SK-N-SH (cell line): ENCODE measurements around the gene HIF3A. TPM values are rescaled to one million over a fixed set of nuclear protein-coding genes. Genes with fewer than 3 reads are reported as not detected.

Experiments
- CTCF ChIA-PET: fragments of 300-600, 350-600 bp; formaldehyde crosslinking; extraction: SDS; loops from one replicate; lab custom pipeline; 2021; lab: Yijun Ruan, JAX
- POLR2A ChIA-PET: fragments of 350-600 bp; sonication (Branson Sonifier 250); formaldehyde crosslinking; extraction: SDS; loops from one replicate; lab custom pipeline; 2020; ENCODE audit warnings: antibody characterized with exemption, inconsistent platforms; lab: Yijun Ruan, JAX
- DNase-seq: peaks from one replicate; pipeline ENCODE4 v3.0.0; 2012
- H2AFZ ChIP-seq: fragments of 200-600 bp; sonication (generic); 2 replicates; pipeline ENCODE4 v1.8.1; 2016; ENCODE audit warnings: antibody characterized with exemption, mild to moderate bottlenecking, low read depth
- H3F3A ChIP-seq: fragments of 200-600 bp; sonication (generic); replicated peaks from 2 replicates; pipeline ENCODE3; 2016; ENCODE audit warnings: antibody characterized with exemption, mild to moderate bottlenecking; ENCODE audit not compliant: insufficient read depth
- H3K27ac ChIP-seq, 2 experiments: fragments of 200-500 bp in 1 of 2; fragments of 200-600 bp in 1 of 2; sonication (Bioruptor generic) in 1 of 2; sonication (generic), shearing (Covaris generic) in 1 of 2; 2 replicates each; pipeline versions ENCODE4 v1.5.1 to v1.6.1; 2014 to 2016; ENCODE audit warnings: low read depth in 2 of 2, inconsistent platforms in 1 of 2, low read length in 1 of 2, mild to moderate bottlenecking in 1 of 2, mixed read lengths in 1 of 2
- H3K27me3 ChIP-seq: fragments of 200-600 bp; sonication (generic), shearing (Covaris generic); 2 replicates; pipeline ENCODE4 v1.6.1; 2016; ENCODE audit warnings: mixed run types; ENCODE audit not compliant: insufficient read depth
- H3K36me3 ChIP-seq, 2 experiments: fragments of 200-500 bp in 1 of 2; fragments of 200-600 bp in 1 of 2; sonication (Bioruptor generic) in 1 of 2; sonication (generic) in 1 of 2; replicated peaks in 1 of 2; 2 replicates each; pipeline versions ENCODE3 to v1.5.1; 2014 to 2016; ENCODE audit warnings: low read length in 1 of 2, mild to moderate bottlenecking in 1 of 2; ENCODE audit not compliant: insufficient read depth in 2 of 2, control insufficient read depth in 1 of 2
- H3K4me1 ChIP-seq, 2 experiments: fragments of 200-500 bp in 1 of 2; fragments of 200-600 bp in 1 of 2; sonication (Bioruptor generic) in 1 of 2; sonication (generic), shearing (Covaris generic) in 1 of 2; 2 replicates each; pipeline versions ENCODE4 v1.5.1 to v1.6.1; 2014 to 2016; ENCODE audit warnings: low read depth in 1 of 2, low read length in 1 of 2, mixed run types in 1 of 2; ENCODE audit not compliant: insufficient read depth in 2 of 2, control insufficient read depth in 1 of 2
- H3K4me2 ChIP-seq: fragments of 200-600 bp; sonication (generic), shearing (Covaris generic); 2 replicates; pipeline ENCODE4 v1.6.1; 2017; ENCODE audit warnings: mixed run types
- H3K4me3 ChIP-seq, 2 experiments: fragments of 200-500 bp in 1 of 2; fragments of 200-600 bp in 1 of 2; sonication (Bioruptor generic) in 1 of 2; sonication (generic), shearing (Covaris generic) in 1 of 2; 2 replicates each; pipeline versions ENCODE4 v1.5.1 to v1.8.1; 2014 to 2016; ENCODE audit warnings: low read depth in 2 of 2, inconsistent platforms in 1 of 2, low read length in 1 of 2, mild to moderate bottlenecking in 1 of 2, mixed read lengths in 1 of 2, moderate library complexity in 1 of 2
- H3K79me2 ChIP-seq: fragments of 200-600 bp; sonication (generic); 2 replicates; pipeline ENCODE4 v1.8.1; 2017; ENCODE audit warnings: mild to moderate bottlenecking; ENCODE audit not compliant: insufficient read depth
- H3K9ac ChIP-seq: fragments of 200-600 bp; sonication (generic); 2 replicates; pipeline ENCODE4 v1.6.1; 2017; ENCODE audit warnings: mixed run types
- H3K9me2 ChIP-seq: fragments of 200-600 bp; sonication (generic); 2 replicates; pipeline ENCODE4 v1.6.1; 2017; ENCODE audit warnings: mixed run types
- H3K9me3 ChIP-seq: fragments of 200-600 bp; sonication (generic); 2 replicates; pipeline ENCODE4 v1.6.1; 2017; ENCODE audit warnings: mixed run types, mild to moderate bottlenecking, moderate library complexity
- H4K20me1 ChIP-seq: fragments of 200-600 bp; sonication (generic); 2 replicates; pipeline ENCODE4 v1.6.1; 2017; ENCODE audit warnings: mild to moderate bottlenecking, mixed run types; ENCODE audit not compliant: insufficient read depth
- CHD2 ChIP-seq: fragments of 150-350 bp; IDR thresholded peaks from 2 replicates; pipeline ENCODE4 v1.6.1; 2018; ENCODE audit warnings: low read length; ENCODE audit not compliant: partially characterized antibody
- CTCF ChIP-seq: fragments of 200-600 bp; sonication (generic); IDR thresholded peaks from 2 replicates; pipeline ENCODE4 v1.6.1; 2017; ENCODE audit warnings: antibody characterized with exemption, mild to moderate bottlenecking, moderate library complexity
- ELF1 ChIP-seq: IDR thresholded peaks from 2 replicates; pipeline ENCODE4 v1.4.0; 2012
- EZH2phosphoT487 ChIP-seq: fragments of 200-600 bp; sonication (generic); IDR thresholded peaks from 2 replicates; pipeline ENCODE4 v1.6.1; 2017; ENCODE audit warnings: low read depth, mixed run types, mild to moderate bottlenecking, antibody characterized with exemption, moderate library complexity, borderline replicate concordance
- FOSL2 ChIP-seq: IDR thresholded peaks from 2 replicates; pipeline ENCODE4 v1.4.0; 2012; ENCODE audit warnings: low read depth, mild to moderate bottlenecking, moderate library complexity, borderline replicate concordance
- MAX ChIP-seq: IDR thresholded peaks from 2 replicates; pipeline ENCODE4 v1.4.0; 2012; ENCODE audit warnings: low read depth
- NFIC ChIP-seq: IDR thresholded peaks from 2 replicates; pipeline ENCODE4 v1.4.0; 2012; ENCODE audit warnings: borderline replicate concordance
- POLR2AphosphoS5 ChIP-seq: IDR thresholded peaks from 2 replicates; pipeline ENCODE4 v1.6.1; 2012; ENCODE audit warnings: low read depth, low read length
- REST ChIP-seq: IDR thresholded peaks from 2 replicates; pipeline ENCODE4 v1.6.1; 2012; ENCODE audit warnings: mild to moderate bottlenecking, low read depth, low read length, moderate library complexity
- RFX5 ChIP-seq: IDR thresholded peaks from 2 replicates; pipeline ENCODE4 v1.6.1; 2012; ENCODE audit warnings: mild to moderate bottlenecking, improper control_type of control experiment, low read length
- TAF1 ChIP-seq: IDR thresholded peaks from 2 replicates; pipeline ENCODE4 v1.6.1; 2012; ENCODE audit warnings: low read depth, mild to moderate bottlenecking, low read length, moderate library complexity, borderline replicate concordance
- TCF12 ChIP-seq: IDR thresholded peaks from 2 replicates; pipeline ENCODE4 v1.4.0; 2012
- YY1 ChIP-seq: IDR thresholded peaks from 2 replicates; pipeline ENCODE4 v1.4.0; 2012; ENCODE audit warnings: low read depth, mild to moderate bottlenecking
- WGBS: methylation state at CpG from one replicate; pipeline ENCODE4 v1.1.6; 2017; ENCODE audit warnings: low lambda C conversion rate; 5-methylcytosine and 5-hydroxymethylcytosine counted together
- polyA plus RNA-seq, 3 experiments: library from polyadenylated mRNA; depleted of rRNA; stranded (reverse); fragments of >200 nt; gene quantifications; 2 replicates each; pipeline ENCODE4 v1.2.3, GENCODE V29; 2012

Gene HIF3A
- polyA plus RNA-seq, 1 of the 3 experiments (the other 2 are of a cell fraction): 0.92 TPM

GRCh38 chr19:46384396-46384795 lies 87.6 kb downstream of the HIF3A start:
- CTCF ChIA-PET: interaction anchor here (0.7 to 4.1 kb wide), 8 partner anchors 11 to 131 kb away, joined by 3 to 25 read pairs (median 3); partner anchors contain the start of gene PPP5C
- H3K9me3 ChIP-seq: no peaks in the 10 kb centered on the region
- POLR2A ChIA-PET: interaction anchor here (1.0 kb wide), 1 partner anchor 16 kb away, joined by 3 read pairs; no protein-coding TSS in a partner anchor

GRCh38 chr19:46385636-46386035 lies 88.8 kb downstream of the HIF3A start:
- Histone ChIP-seq H3K9ac (no peak overlapping the region), H3K9me3 (no peaks in the 10 kb centered on the region), H3K36me3 (peaks cover 52 to 65% of the 10 kb centered on the region in 2 experiments), H3K4me3 (no peak overlapping the region), H3K4me1 (no peaks in the 10 kb centered on the region), H3K9me2 (no peaks in the 10 kb centered on the region), H4K20me1 (no peaks in the 10 kb centered on the region), H3K27me3 (no peaks in the 10 kb centered on the region), H3K27ac (no peak overlapping the region), H3F3A (no peaks in the 10 kb centered on the region), H3K4me2 (no peak overlapping the region), H2AFZ (no peak overlapping the region), H3K79me2 (peaks cover 20% of the 10 kb centered on the region)
- TF ChIP-seq TCF12 (no peak), CHD2 (no peak), NFIC (no peak), CTCF (no peak), REST (no peak), MAX (no peak), EZH2phosphoT487 (no peak), FOSL2 (no peak), ELF1 (no peak), POLR2AphosphoS5 (no peak), TAF1 (no peak), YY1 (no peak)
- DNase-seq: no peak
- 91% methylated on average over 11 of the region's 11 CpGs for WGBS
- POLR2A ChIA-PET: interaction anchor here (0.7 kb wide), 1 partner anchor 115 kb away, joined by 3 read pairs; no protein-coding TSS in a partner anchor
- CTCF ChIA-PET: interaction anchor here (1.0 to 4.1 kb wide), 5 partner anchors 10 to 144 kb away, joined by 3 to 25 read pairs (median 3); no protein-coding TSS in a partner anchor

More at GRCh38 chr19:46384396-46384795, 87.6 kb downstream of the HIF3A start:
- H2AFZ ChIP-seq: no peak overlapping the region
- no peaks in the 10 kb centered on the region; a peak in 1 of 4 replicates for H3K4me1 ChIP-seq
- H3K4me2 ChIP-seq: no peak overlapping the region
- no peak for TF ChIP-seq RFX5
- TF ChIP-seq YY1: no peak
- TF ChIP-seq CHD2: no peak
- H3K9me2 ChIP-seq: no peaks in the 10 kb centered on the region
- no peak overlapping the region for H3K27ac ChIP-seq
- H3K4me3 ChIP-seq: no peak overlapping the region
- no peaks in the 10 kb centered on the region for H3K27me3 ChIP-seq
- H4K20me1 ChIP-seq: no peaks in the 10 kb centered on the region
- H3K36me3 ChIP-seq: peaks cover 60 to 61% of the 10 kb centered on the region in 2 experiments
- DNase-seq: no peak
- 97% methylated on average over 4 of the region's 11 CpGs for WGBS
- H3K9ac ChIP-seq: no peak overlapping the region
- H3K79me2 ChIP-seq: peaks cover 32% of the 10 kb centered on the region
- H3F3A ChIP-seq: no peaks in the 10 kb centered on the region
